Activated CD8-positive, alpha-beta T cell treated with anti-CD3 and anti-CD28 coated beads for 36 hours (primary cell): ENCODE results near the gene CPSF3. TPM values are rescaled to one million over a fixed set of nuclear protein-coding genes. Genes with fewer than 3 reads are reported as not detected.
A peak's percentile ranks its signal among the peaks of the same experiment; 100 is the strongest.

Experiments used
- ATAC-seq: fragments of 200-7000 bp; cut with Tn5 transposase; one replicate; pipeline ENCODE4 v1.10.0; 2021; ENCODE audit warnings: mild to moderate bottlenecking, moderate library complexity
- CTCF ChIA-PET: fragments of 350-600 bp; sonication (Branson Sonifier 250); formaldehyde crosslinking; loops from one replicate; lab custom pipeline; 2021; ENCODE audit warnings: antibody characterized with exemption; lab: Charles Lee
- POLR2A ChIA-PET: fragments of 350-600 bp; sonication (Branson Sonifier 250); formaldehyde crosslinking; loops from one replicate; lab custom pipeline; 2021; ENCODE audit warnings: antibody characterized with exemption; lab: Charles Lee
- DNase-seq: peaks from one replicate; pipeline ENCODE4 v3.0.0-alpha.2; 2020
- H3K27ac Mint-ChIP-seq: one replicate; pipeline ENCODE4 v1.8.0; 2021; ENCODE audit warnings: mild to moderate bottlenecking, mixed read lengths
- H3K27me3 Mint-ChIP-seq: one replicate; pipeline ENCODE4 v1.8.0; 2021; ENCODE audit warnings: mixed read lengths
- H3K36me3 Mint-ChIP-seq: one replicate; pipeline ENCODE4 v1.8.0; 2021; ENCODE audit warnings: low read depth, mixed read lengths
- H3K4me1 Mint-ChIP-seq: one replicate; pipeline ENCODE4 v1.8.0; 2021; ENCODE audit warnings: low read depth, mixed read lengths
- H3K4me3 Mint-ChIP-seq: one replicate; pipeline ENCODE4 v1.8.0; 2021; ENCODE audit warnings: mild to moderate bottlenecking, moderate library complexity, mixed read lengths
- H3K9me3 Mint-ChIP-seq: one replicate; pipeline ENCODE4 v1.8.0; 2021; ENCODE audit warnings: mixed read lengths
- intact Hi-C: fragments of 100-400 bp; cut with micrococcal nuclease; formaldehyde crosslinking; loops from one replicate; pipeline ENCODE4 v1.10.0; 2022
- total RNA-seq, 2 experiments: library from RNA; stranded (reverse); gene quantifications; one replicate each; pipeline ENCODE4 v1.2.3, GENCODE V29; 2021
- TF ChIP-seq, protein P1 (sequence below): fragments of 200-600 bp; IDR thresholded peaks from one replicate; pipeline ENCODE4 v1.8.0; 2022; ENCODE audit warnings: antibody characterized with exemption, mild to moderate bottlenecking

The CPSF3 gene
- total RNA-seq, 2 experiments from 2014 or later, result 72.2 to 73.0 TPM

DNA sequence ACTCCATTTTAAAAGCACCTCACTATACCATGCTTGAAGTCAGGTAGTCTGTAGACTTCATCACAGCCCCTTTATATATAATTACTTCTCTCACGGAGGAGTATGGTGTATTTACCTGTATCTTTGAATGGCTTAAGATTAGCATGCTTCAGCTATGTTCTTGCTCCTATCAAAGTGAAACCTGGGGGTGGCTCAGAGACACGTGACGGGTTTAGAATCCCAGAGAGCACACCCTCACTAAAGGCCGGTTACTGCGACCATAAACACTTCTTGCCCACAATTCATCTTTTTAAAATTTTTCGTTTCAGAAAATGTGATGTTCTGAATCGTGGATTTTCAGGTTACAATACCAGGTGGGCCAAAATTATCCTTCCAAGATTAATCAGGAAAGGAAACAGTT lies 54.5 kb downstream of the CPSF3 start:
- TF ChIP-seq, protein P1, sequence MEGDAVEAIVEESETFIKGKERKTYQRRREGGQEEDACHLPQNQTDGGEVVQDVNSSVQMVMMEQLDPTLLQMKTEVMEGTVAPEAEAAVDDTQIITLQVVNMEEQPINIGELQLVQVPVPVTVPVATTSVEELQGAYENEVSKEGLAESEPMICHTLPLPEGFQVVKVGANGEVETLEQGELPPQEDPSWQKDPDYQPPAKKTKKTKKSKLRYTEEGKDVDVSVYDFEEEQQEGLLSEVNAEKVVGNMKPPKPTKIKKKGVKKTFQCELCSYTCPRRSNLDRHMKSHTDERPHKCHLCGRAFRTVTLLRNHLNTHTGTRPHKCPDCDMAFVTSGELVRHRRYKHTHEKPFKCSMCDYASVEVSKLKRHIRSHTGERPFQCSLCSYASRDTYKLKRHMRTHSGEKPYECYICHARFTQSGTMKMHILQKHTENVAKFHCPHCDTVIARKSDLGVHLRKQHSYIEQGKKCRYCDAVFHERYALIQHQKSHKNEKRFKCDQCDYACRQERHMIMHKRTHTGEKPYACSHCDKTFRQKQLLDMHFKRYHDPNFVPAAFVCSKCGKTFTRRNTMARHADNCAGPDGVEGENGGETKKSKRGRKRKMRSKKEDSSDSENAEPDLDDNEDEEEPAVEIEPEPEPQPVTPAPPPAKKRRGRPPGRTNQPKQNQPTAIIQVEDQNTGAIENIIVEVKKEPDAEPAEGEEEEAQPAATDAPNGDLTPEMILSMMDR, result no peak
- POLR2A ChIA-PET, result no interaction called here
- ATAC-seq, result no peak
- intact Hi-C loops, result no loop called here
- Mint-ChIP-seq H3K27me3 (no peaks in the 10 kb centered on the region), H3K36me3 (peaks cover 50% of the 10 kb centered on the region), H3K4me1 (peaks cover 44% of the 10 kb centered on the region), H3K9me3 (no peaks in the 10 kb centered on the region), H3K27ac (peak overlapping the region; percentile 30), H3K4me3 (no peak overlapping the region)
- CTCF ChIA-PET, result interaction anchor here (1.8 kb wide), 1 partner anchor 78 kb away, joined by 6 read pairs; the partner anchor contains the start of gene ADAM17
- peak; percentile 30 for DNase-seq

DNA sequence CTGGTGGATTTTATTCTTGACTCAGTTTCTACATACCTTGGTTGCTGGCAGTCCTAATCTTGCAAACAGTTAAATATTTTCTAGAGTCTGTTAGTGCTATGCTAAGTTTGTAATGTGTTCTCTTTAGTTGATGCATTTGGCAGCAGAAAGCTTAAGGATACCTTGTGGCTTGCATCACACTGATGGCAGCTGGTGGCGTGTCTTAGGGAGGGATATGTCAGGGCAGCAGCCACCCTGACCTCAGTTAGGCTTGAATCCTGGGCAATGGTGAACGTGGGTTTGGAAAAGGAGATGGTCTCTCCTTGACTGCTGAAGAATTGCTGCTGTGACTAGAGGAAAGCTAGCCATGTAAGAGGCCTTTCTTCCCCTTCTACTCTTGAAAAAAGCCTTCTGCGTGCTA lies 55.1 kb downstream of the CPSF3 start:
- ChIA-PET POLR2A (no interaction called here), CTCF (no interaction called here)
- H3K27me3 Mint-ChIP-seq, result no peaks in the 10 kb centered on the region
- no peak overlapping the region for H3K4me3 Mint-ChIP-seq
- TF ChIP-seq, protein P1, result no peak
- no peak for DNase-seq
- peaks cover 48% of the 10 kb centered on the region for H3K36me3 Mint-ChIP-seq
- no peak for ATAC-seq
- H3K9me3 Mint-ChIP-seq, result no peaks in the 10 kb centered on the region
- peaks cover 40% of the 10 kb centered on the region for H3K4me1 Mint-ChIP-seq
- H3K27ac Mint-ChIP-seq, result peak overlapping the region; percentile 28
- intact Hi-C loops, result no loop called here

DNA sequence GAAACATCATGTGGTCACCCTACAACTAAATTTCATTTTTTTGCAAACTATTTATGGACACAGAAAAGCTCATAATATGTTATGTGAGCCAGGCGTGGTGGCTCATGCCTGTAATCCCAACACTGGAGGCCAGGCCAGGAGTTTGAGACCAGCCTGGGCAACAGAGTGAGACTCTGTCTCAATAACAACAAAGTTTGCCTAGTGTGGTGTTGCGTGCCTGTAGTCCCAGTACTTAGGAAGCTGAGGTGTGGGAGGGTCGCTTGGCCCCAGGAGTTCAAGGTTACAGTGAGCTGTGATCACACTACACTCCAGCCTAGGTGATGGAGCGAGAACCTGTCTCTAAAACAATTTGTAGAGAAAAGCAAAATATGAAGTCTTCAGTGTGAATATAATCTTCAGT lies 56.7 kb downstream of the CPSF3 start:
- Mint-ChIP-seq H3K9me3 (no peaks in the 10 kb centered on the region), H3K36me3 (peaks cover 58% of the 10 kb centered on the region), H3K4me3 (no peak overlapping the region), H3K27ac (peak overlapping the region; percentile 69), H3K4me1 (peaks cover 40% of the 10 kb centered on the region), H3K27me3 (no peaks in the 10 kb centered on the region)
- ChIA-PET POLR2A (interaction anchor here (0.6 kb wide), 1 partner anchor 71 kb away, joined by 3 read pairs; no protein-coding TSS in a partner anchor), CTCF (no interaction called here)
- DNase-seq, result no peak
- ATAC-seq, result no peak
- TF ChIP-seq, protein P1, result no peak
- intact Hi-C loops, result no loop called here

DNA sequence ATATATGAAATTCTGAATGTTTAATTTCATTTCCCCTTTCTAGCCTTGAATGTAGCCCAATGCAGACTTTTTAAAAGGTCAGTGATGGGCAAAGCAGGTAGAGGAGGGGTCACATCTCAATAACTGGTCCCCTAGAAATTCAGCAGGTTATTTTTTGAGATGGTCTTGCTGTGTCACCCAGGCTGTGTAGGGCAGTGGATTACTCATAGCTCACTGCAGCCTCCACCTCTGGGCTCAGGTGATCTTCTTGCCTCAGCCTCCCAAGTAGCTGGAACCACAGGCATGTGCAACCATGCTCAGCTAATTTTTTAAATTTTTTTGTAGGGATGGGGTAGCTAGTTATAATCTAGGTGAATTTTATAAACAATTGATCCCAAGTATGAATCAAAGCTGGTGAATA lies 59.7 kb downstream of the CPSF3 start:
- Mint-ChIP-seq H3K36me3 (peaks cover 57% of the 10 kb centered on the region), H3K9me3 (no peaks in the 10 kb centered on the region), H3K4me1 (peaks cover 18% of the 10 kb centered on the region), H3K27me3 (no peaks in the 10 kb centered on the region), H3K27ac (peak overlapping the region; percentile 11), H3K4me3 (no peak overlapping the region)
- POLR2A ChIA-PET, result interaction anchor here (0.6 to 2.3 kb wide), 3 partner anchors 9 to 555 kb away, joined by 3 to 8 read pairs (median 4); no protein-coding TSS in a partner anchor
- DNase-seq, result no peak
- intact Hi-C loops, result no loop called here
- TF ChIP-seq, protein P1, result no peak
- no peak for ATAC-seq
- CTCF ChIA-PET, result interaction anchor here (1.0 to 1.2 kb wide), 2 partner anchors 8 to 73 kb away, joined by 3 read pairs; partner anchors contain the start of gene ADAM17

DNA sequence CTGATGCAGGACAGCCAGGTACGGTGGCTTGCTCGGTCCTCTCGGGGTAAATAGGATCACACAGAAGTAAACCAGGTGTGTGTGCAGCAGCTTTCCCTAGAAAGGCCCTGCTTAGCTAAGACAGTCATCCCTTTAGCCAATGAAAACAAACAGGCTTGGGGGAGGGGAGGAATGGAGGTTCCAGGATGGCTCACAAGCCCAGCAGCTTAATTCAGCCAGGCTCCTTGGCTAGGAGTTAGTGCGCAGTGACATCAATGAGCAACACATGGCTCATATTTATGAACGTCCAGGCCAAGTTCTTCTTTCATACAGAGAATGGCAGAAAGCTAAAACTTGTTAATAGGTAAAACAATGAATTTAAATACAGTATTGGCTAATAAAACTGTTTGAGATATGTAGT lies 61.1 kb downstream of the CPSF3 start:
- no peak overlapping the region for H3K27ac Mint-ChIP-seq
- no peaks in the 10 kb centered on the region for H3K9me3 Mint-ChIP-seq
- no peak overlapping the region for H3K4me3 Mint-ChIP-seq
- DNase-seq (no peak), ATAC-seq (no peak)
- CTCF ChIA-PET, result no interaction called here
- intact Hi-C loops, result no loop called here
- peaks cover 19% of the 10 kb centered on the region for H3K4me1 Mint-ChIP-seq
- POLR2A ChIA-PET, result interaction anchor here (2.3 kb wide), 1 partner anchor 11 kb away, joined by 8 read pairs; no protein-coding TSS in a partner anchor
- H3K36me3 Mint-ChIP-seq, result peaks cover 48% of the 10 kb centered on the region
- no peaks in the 10 kb centered on the region for H3K27me3 Mint-ChIP-seq
- TF ChIP-seq, protein P1, result no peak
